Neutrophil (primary cell): ENCODE results near the gene SEC14L3.

Experiments
- H3K27ac ChIP-seq: fragments of 200-600 bp; sonication (generic); 2 replicates; pipeline ENCODE4 v1.5.1; 2016; ENCODE audit warnings: mild to moderate bottlenecking, moderate library complexity
- H3K27me3 ChIP-seq: fragments of 200-600 bp; sonication (generic); 2 replicates; pipeline ENCODE4 v1.6.0; 2016; ENCODE audit warnings: mild to moderate bottlenecking
- H3K36me3 ChIP-seq: fragments of 200-600 bp; sonication (generic); 2 replicates; pipeline ENCODE4 v1.5.1; 2017
- H3K4me1 ChIP-seq, 2 experiments: fragments of 200-600 bp in 1 of 2; sonication (generic) in 1 of 2; 1 replicate in 1 of 2; 2 replicates in 1 of 2; pipeline versions ENCODE4 v1.5.1 to v1.6.1; 2013 to 2016; ENCODE audit warnings: low read depth in 1 of 2, low read length in 1 of 2, mild to moderate bottlenecking in 1 of 2, moderate library complexity in 1 of 2; ENCODE audit not compliant: control insufficient read depth in 1 of 2, insufficient read depth in 1 of 2
- H3K4me3 ChIP-seq, 2 experiments: fragments of 200-600 bp in 1 of 2; sonication (generic) in 1 of 2; 1 replicate in 1 of 2; 2 replicates in 1 of 2; pipeline ENCODE4 v1.5.1; 2013 to 2016; ENCODE audit warnings: low read depth in 1 of 2, low read length in 1 of 2, mild to moderate bottlenecking in 1 of 2, moderate library complexity in 1 of 2
- H3K9me3 ChIP-seq: fragments of 200-600 bp; sonication (generic); 2 replicates; pipeline ENCODE4 v1.5.1; 2016
- TF ChIP-seq, protein P1 (sequence below): fragments of 200-600 bp; sonication (generic); IDR thresholded peaks from 2 replicates; pipeline ENCODE4 v1.5.1; 2016; ENCODE audit warnings: antibody characterized with exemption

Gene SEC14L3

DNA sequence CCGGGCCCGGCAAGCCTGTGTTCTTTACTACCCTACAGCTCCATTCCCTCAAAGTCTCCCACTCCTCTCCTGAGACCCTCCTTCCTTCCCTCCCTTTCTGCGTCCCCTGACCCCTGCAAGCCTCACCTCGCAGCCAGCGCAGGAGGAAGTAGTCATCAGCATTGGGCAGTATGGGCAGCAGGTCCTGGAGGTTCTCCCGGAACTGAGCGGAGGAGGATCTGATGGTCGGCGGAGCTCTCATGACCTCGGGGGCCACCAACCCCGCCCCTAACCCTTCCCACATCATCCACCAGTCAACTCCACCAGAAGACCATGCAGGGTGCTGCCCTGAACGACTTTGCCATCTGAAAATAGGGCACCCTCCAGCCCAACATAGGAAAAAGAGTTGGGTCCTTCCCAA is 31.7 kb upstream of the SEC14L3 start:
- TF ChIP-seq, protein P1, sequence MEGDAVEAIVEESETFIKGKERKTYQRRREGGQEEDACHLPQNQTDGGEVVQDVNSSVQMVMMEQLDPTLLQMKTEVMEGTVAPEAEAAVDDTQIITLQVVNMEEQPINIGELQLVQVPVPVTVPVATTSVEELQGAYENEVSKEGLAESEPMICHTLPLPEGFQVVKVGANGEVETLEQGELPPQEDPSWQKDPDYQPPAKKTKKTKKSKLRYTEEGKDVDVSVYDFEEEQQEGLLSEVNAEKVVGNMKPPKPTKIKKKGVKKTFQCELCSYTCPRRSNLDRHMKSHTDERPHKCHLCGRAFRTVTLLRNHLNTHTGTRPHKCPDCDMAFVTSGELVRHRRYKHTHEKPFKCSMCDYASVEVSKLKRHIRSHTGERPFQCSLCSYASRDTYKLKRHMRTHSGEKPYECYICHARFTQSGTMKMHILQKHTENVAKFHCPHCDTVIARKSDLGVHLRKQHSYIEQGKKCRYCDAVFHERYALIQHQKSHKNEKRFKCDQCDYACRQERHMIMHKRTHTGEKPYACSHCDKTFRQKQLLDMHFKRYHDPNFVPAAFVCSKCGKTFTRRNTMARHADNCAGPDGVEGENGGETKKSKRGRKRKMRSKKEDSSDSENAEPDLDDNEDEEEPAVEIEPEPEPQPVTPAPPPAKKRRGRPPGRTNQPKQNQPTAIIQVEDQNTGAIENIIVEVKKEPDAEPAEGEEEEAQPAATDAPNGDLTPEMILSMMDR, result no peak
- H3K4me3 ChIP-seq, result no peak overlapping the region
- H3K4me1 ChIP-seq, result no peaks in the 10 kb centered on the region
- H3K27ac ChIP-seq, result no peak overlapping the region
- H3K27me3 ChIP-seq, result peaks cover 72% of the 10 kb centered on the region
- no peaks in the 10 kb centered on the region for H3K36me3 ChIP-seq
- H3K9me3 ChIP-seq, result no peaks in the 10 kb centered on the region

GRCh38 chr22:30502911-30503310 is 31.1 kb upstream of the SEC14L3 start:
- no peaks in the 10 kb centered on the region for H3K4me1 ChIP-seq
- TF ChIP-seq, protein P1, result no peak
- no peak overlapping the region for H3K27ac ChIP-seq
- no peaks in the 10 kb centered on the region for H3K36me3 ChIP-seq
- no peak overlapping the region for H3K4me3 ChIP-seq
- H3K27me3 ChIP-seq, result peaks cover 68% of the 10 kb centered on the region
- H3K9me3 ChIP-seq, result no peaks in the 10 kb centered on the region

DNA sequence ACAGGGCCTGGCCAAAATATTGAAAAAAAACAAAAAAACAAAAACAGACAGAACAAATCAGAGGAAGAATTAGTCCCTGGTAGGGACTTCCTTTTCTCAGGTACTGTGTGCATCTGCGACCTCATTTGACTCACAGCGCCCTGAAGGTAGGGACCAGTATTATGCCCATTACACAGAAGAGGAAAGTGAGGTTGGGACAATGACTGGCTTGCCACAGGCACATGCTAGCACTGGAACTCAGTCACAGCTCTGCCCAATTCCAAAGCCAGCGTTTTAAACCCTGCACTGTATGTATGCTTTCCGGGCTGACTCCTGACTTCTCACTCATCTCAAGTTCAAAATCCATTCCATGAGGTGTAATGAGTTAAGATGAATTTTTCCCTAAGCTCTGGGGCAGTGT is 30.3 kb upstream of the SEC14L3 start:
- H3K4me1 ChIP-seq, result no peaks in the 10 kb centered on the region
- no peak overlapping the region for H3K27ac ChIP-seq
- H3K27me3 ChIP-seq, result peaks cover 67% of the 10 kb centered on the region
- no peaks in the 10 kb centered on the region for H3K9me3 ChIP-seq
- H3K36me3 ChIP-seq, result no peaks in the 10 kb centered on the region
- no peak overlapping the region for H3K4me3 ChIP-seq
- TF ChIP-seq, protein P1, result no peak

GRCh38 chr22:30500628-30501027 is 28.8 kb upstream of the SEC14L3 start:
- TF ChIP-seq, protein P1, result no peak
- Histone ChIP-seq H3K27ac (no peak overlapping the region), H3K4me1 (no peaks in the 10 kb centered on the region), H3K4me3 (no peak overlapping the region), H3K36me3 (no peaks in the 10 kb centered on the region), H3K27me3 (peaks cover 56% of the 10 kb centered on the region), H3K9me3 (no peaks in the 10 kb centered on the region)

DNA sequence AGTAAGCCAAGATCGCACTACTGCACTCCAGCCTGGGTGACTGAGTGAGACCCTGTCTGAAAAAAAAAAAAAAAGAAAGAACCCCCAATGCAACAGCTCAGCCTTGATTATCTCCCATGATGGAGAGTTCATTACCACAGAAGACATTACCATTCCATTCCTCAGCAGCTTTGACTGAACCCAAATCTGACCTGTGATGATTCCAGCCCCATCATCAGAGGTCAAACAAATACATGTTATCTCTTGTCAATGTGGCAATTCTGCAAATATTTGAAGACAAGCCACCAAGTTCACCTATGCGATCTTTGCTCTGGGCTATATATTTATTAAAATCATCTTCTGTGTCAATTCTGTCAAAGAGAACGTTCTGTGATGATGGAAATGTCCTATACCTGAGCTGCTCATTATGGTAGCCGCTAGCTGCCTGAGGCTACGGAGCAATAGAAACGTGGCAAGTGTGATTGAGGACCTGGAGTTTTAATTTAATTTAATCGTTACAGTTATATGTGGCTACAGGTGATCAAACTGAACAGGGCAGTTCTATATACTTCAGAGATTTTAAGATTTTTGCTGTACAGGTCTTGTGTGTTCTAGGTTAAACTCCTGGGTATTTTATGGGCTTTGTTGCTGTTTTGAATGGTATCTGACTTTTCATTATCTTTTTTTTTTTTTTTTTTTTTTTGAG is 25.8 kb upstream of the SEC14L3 start:
- peaks cover 26% of the 10 kb centered on the region for H3K27me3 ChIP-seq
- no peaks in the 10 kb centered on the region for H3K36me3 ChIP-seq
- H3K9me3 ChIP-seq, result no peaks in the 10 kb centered on the region
- no peak overlapping the region for H3K27ac ChIP-seq
- H3K4me3 ChIP-seq, result no peak overlapping the region
- no peaks in the 10 kb centered on the region for H3K4me1 ChIP-seq
- TF ChIP-seq, protein P1, result no peak
